ENCODE data around the gene LHFPL6.

LHFPL6 gene

GRCh38 chr13:39525506-39525905 lies 77.5 kb downstream of the LHFPL6 start:
- no peak overlapping the region for H3K4me3 ChIP-seq
- no peak overlapping the region for H3K27ac ChIP-seq

- H3K27ac ChIP-seq = no peak overlapping the region
- no peak overlapping the region for H3K4me3 ChIP-seq
These were observed 78.2 kb downstream of the LHFPL6 start for GRCh38 chr13:39524795-39525194.

- no peak overlapping the region for H3K27ac ChIP-seq
- no peak overlapping the region for H3K4me3 ChIP-seq
These were observed 80.7 kb downstream of the LHFPL6 start for GRCh38 chr13:39522329-39522728.

- no peak overlapping the region for H3K4me3 ChIP-seq
- no peak overlapping the region for H3K27ac ChIP-seq
These were observed 81.3 kb downstream of the LHFPL6 start for GRCh38 chr13:39521701-39522100.

GRCh38 chr13:39516096-39516495 lies 86.9 kb downstream of the LHFPL6 start:
- no peak overlapping the region for H3K27ac ChIP-seq
- no peak overlapping the region for H3K4me3 ChIP-seq

GRCh38 chr13:39515224-39515714 lies 87.7 kb downstream of the LHFPL6 start:
- H3K27ac ChIP-seq = no peak overlapping the region
- H3K4me3 ChIP-seq = no peak overlapping the region

GRCh38 chr13:39512687-39513086 lies 90.3 kb downstream of the LHFPL6 start:
- Histone ChIP-seq H3K4me3 (no peak overlapping the region), H3K27ac (no peak overlapping the region)

GRCh38 chr13:39510316-39510695 lies 92.7 kb downstream of the LHFPL6 start:
- no peak overlapping the region for H3K27ac ChIP-seq
- H3K4me3 ChIP-seq = no peak overlapping the region

GRCh38 chr13:39509616-39510315 lies 93.2 kb downstream of the LHFPL6 start:
- Histone ChIP-seq H3K4me3 (no peak overlapping the region), H3K27ac (no peak overlapping the region)

- H3K4me3 ChIP-seq = no peak overlapping the region
These were observed 96.2 kb downstream of the LHFPL6 start for GRCh38 chr13:39506559-39507390.

GRCh38 chr13:39505151-39505550 lies 97.8 kb downstream of the LHFPL6 start:
- Histone ChIP-seq H3K4me3 (no peak overlapping the region), H3K27ac (no peak overlapping the region)

More at GRCh38 chr13:39506559-39507390, 96.2 kb downstream of the LHFPL6 start:
- H3K27ac ChIP-seq = no peak overlapping the region

GRCh38 chr13:39503048-39503447 lies 99.9 kb downstream of the LHFPL6 start:
- H3K4me3 ChIP-seq = no peak overlapping the region
- H3K27ac ChIP-seq = no peak overlapping the region

GRCh38 chr13:39501702-39502324 lies 101.2 kb downstream of the LHFPL6 start:
- Histone ChIP-seq H3K27ac (no peak overlapping the region), H3K4me3 (no peak overlapping the region)

- H3K27ac ChIP-seq = no peak overlapping the region
- no peak overlapping the region for H3K4me3 ChIP-seq
These were observed 103.4 kb downstream of the LHFPL6 start for GRCh38 chr13:39499604-39500003.

- Histone ChIP-seq H3K27ac (no peak overlapping the region), H3K4me3 (no peak overlapping the region)
These were observed 104.4 kb downstream of the LHFPL6 start for GRCh38 chr13:39498471-39499114.

- Histone ChIP-seq H3K4me3 (no peak overlapping the region), H3K27ac (no peak overlapping the region)
These were observed 106.5 kb downstream of the LHFPL6 start for GRCh38 chr13:39496506-39496905.

- Histone ChIP-seq H3K27ac (peak overlapping the region in 1 of 21 experiments; percentile 41), H3K4me3 (no peak overlapping the region)
These were observed 108.4 kb downstream of the LHFPL6 start for GRCh38 chr13:39494633-39495032.

GRCh38 chr13:39494006-39494405 lies 109.0 kb downstream of the LHFPL6 start:
- peak overlapping the region in 1 of 21 experiments; percentile 41 for H3K27ac ChIP-seq
- no peak overlapping the region for H3K4me3 ChIP-seq

GRCh38 chr13:39490136-39490535 lies 112.9 kb downstream of the LHFPL6 start:
- no peak overlapping the region for H3K27ac ChIP-seq

GRCh38 chr13:39486758-39487157 lies 116.2 kb downstream of the LHFPL6 start:
- no peak overlapping the region for H3K4me3 ChIP-seq
- no peak overlapping the region for H3K27ac ChIP-seq

More at GRCh38 chr13:39490136-39490535, 112.9 kb downstream of the LHFPL6 start:
- no peak overlapping the region for H3K4me3 ChIP-seq

Data from skin epidermis (tissue), 12 donors.